Mesothelial cell of epicardium (in vitro differentiated cells): ENCODE results near the gene DISC1. TPM values are rescaled to one million over a fixed set of nuclear protein-coding genes. Genes with fewer than 3 reads are reported as not detected.

ENCODE experiments used
- DNase-seq, 2 experiments: peaks; one replicate each; pipeline ENCODE4 v3.0.0; 2021; ENCODE audit warnings: low spot score in 2 of 2; ENCODE audit not compliant: unreplicated experiment in 2 of 2
- H3K27ac Mint-ChIP-seq: 2 replicates; pipeline ENCODE4 v1.8.0; 2021; ENCODE audit warnings: mixed read lengths
- H3K27me3 Mint-ChIP-seq: 2 replicates; pipeline ENCODE4 v1.8.0; 2021; ENCODE audit warnings: low read depth, mixed read lengths
- H3K36me3 Mint-ChIP-seq: 2 replicates; pipeline ENCODE4 v1.8.0; 2021; ENCODE audit warnings: mixed read lengths
- H3K4me1 Mint-ChIP-seq: 2 replicates; pipeline ENCODE4 v1.8.0; 2021; ENCODE audit warnings: mixed read lengths
- H3K4me3 Mint-ChIP-seq: 2 replicates; pipeline ENCODE4 v1.8.0; 2021; ENCODE audit warnings: mild to moderate bottlenecking, moderate library complexity, mixed read lengths
- H3K9me3 Mint-ChIP-seq: 2 replicates; pipeline ENCODE4 v1.8.0; 2021; ENCODE audit warnings: mixed read lengths
- total RNA-seq: library from RNA; stranded (reverse); gene quantifications from 3 replicates; pipeline ENCODE4 v1.2.1, GENCODE V29; 2021
- TF ChIP-seq, protein P1 (sequence below): fragments of 200-600 bp; sonication (generic); IDR thresholded peaks from one replicate; pipeline ENCODE4 v1.5.0; 2021; ENCODE audit warnings: antibody characterized with exemption; ENCODE audit not compliant: unreplicated experiment

DISC1 gene
- total RNA-seq, 1 donor from 2014 or later, result 9.1 TPM

DNA sequence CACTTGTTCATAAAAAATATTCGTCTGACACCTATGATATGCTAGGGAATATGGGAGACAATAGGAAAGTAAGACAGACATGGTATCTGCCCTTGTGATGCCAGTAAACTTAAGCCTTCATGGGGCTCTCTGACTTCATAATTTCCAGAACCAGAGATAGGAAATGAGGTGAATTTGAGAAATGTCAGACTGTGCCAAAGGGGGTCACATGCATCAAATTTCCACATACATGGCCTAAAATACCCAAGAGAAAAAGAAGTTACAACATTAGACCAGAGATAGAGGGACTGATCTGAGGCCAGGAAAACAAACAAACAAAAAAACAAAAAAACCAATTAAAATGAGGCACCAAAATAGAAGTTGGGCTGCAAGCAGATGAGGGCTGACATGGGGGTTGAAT, 75.7 kb downstream of the DISC1 start:
- no peaks in the 10 kb centered on the region for H3K27me3 Mint-ChIP-seq
- peaks cover 6% of the 10 kb centered on the region for H3K9me3 Mint-ChIP-seq
- TF ChIP-seq, protein P1, sequence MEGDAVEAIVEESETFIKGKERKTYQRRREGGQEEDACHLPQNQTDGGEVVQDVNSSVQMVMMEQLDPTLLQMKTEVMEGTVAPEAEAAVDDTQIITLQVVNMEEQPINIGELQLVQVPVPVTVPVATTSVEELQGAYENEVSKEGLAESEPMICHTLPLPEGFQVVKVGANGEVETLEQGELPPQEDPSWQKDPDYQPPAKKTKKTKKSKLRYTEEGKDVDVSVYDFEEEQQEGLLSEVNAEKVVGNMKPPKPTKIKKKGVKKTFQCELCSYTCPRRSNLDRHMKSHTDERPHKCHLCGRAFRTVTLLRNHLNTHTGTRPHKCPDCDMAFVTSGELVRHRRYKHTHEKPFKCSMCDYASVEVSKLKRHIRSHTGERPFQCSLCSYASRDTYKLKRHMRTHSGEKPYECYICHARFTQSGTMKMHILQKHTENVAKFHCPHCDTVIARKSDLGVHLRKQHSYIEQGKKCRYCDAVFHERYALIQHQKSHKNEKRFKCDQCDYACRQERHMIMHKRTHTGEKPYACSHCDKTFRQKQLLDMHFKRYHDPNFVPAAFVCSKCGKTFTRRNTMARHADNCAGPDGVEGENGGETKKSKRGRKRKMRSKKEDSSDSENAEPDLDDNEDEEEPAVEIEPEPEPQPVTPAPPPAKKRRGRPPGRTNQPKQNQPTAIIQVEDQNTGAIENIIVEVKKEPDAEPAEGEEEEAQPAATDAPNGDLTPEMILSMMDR, result no peak
- H3K27ac Mint-ChIP-seq, result no peak overlapping the region
- peaks cover 5% of the 10 kb centered on the region for H3K36me3 Mint-ChIP-seq
- H3K4me3 Mint-ChIP-seq, result no peak overlapping the region
- DNase-seq, result no peak
- peaks cover 17% of the 10 kb centered on the region for H3K4me1 Mint-ChIP-seq

DNA sequence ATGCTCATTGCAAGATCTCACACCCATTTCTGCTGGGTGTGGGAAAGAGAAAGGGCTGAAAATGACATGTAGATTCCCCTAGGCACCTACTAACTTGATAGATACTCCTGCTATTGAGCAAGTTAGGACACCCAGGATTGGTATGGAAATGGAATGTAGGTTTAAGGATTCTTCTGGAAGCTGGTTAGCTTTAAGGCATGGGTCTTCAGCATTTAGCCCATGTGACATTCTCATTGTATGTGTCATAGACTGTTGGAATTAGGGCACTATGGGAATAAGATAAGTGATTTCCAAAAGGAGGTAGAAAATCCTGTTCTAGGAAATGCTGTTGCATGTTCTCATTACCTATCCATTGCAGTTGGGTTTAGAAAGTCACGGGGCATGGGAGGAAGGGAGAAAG, 76.2 kb downstream of the DISC1 start:
- no peak for DNase-seq
- H3K4me1 Mint-ChIP-seq, result peaks cover 21% of the 10 kb centered on the region
- no peak overlapping the region for H3K4me3 Mint-ChIP-seq
- H3K27ac Mint-ChIP-seq, result no peak overlapping the region
- H3K36me3 Mint-ChIP-seq, result peaks cover 5% of the 10 kb centered on the region
- TF ChIP-seq, protein P1, result no peak
- H3K9me3 Mint-ChIP-seq, result peaks cover 6% of the 10 kb centered on the region
- H3K27me3 Mint-ChIP-seq, result no peaks in the 10 kb centered on the region

DNA sequence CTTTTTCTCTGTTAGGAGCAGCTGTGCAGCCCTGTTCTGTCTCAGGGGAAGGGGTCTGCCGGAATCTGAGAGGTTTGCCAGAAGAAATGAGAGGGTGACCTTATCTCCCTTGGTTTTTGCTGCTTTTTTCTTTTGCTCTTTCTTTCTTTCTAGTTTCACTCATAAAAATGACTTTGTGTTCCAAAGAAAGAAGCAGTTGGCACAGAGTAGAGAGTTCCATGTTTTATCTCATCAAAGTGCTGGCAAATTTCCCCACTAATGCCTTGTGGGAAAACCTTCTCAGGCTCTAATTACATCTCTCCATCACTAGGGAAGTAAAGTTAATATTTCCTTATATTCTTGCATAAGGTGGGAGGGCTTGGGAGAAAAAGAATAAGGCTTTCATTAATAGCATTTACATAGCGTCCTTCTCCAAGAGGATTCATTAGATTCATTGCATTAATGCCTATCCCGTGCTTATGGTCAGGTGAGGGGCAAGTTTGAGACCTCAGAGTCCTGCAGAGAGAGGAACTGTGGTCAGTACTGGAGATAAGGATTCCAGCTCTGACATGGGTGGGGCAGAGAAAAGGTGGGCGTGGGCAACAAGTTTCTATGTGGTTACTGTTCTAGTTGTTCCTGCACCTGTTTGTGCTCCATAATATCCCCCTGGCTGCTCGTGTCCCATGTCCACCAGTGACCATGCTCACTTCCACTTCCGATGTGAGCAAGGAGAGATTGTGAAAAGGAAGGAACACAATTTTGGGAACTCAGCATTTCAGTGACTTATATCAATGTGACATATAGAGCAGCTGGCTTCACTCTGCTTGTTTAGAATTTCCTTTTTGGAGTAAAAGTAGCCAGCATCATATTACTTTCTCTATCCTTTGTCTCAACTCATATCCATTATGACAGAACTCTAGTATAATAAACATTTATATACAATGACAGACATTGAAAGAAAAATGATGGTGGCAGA, 79.5 kb downstream of the DISC1 start:
- Mint-ChIP-seq H3K27me3 (no peaks in the 10 kb centered on the region), H3K27ac (no peak overlapping the region), H3K4me1 (peaks cover 13% of the 10 kb centered on the region), H3K4me3 (no peak overlapping the region), H3K36me3 (peaks cover 5% of the 10 kb centered on the region), H3K9me3 (no peaks in the 10 kb centered on the region)
- DNase-seq, result no peak
- TF ChIP-seq, protein P1, result no peak

DNA sequence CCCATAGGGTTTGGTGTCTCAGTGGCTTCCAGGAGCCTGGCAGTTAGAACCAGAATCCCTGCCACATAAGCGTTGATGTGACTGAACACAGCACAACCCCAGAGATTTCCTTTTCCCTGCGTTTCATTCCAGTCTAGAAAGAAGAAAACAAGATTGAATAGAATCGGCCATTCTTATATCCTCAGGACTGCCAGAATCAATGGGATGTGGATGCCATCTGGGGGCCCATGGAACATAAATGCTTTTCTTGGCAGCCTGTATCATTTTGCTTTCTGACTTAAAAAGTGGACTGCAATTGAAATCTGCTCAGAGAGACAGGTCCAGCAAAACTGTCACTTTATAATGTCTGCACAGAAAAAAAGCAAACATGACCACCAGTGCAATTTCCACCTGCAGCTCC, 80.3 kb downstream of the DISC1 start:
- no peak overlapping the region for H3K4me3 Mint-ChIP-seq
- DNase-seq, result no peak
- TF ChIP-seq, protein P1, result no peak
- H3K9me3 Mint-ChIP-seq, result no peaks in the 10 kb centered on the region
- H3K27ac Mint-ChIP-seq, result no peak overlapping the region
- peaks cover 5% of the 10 kb centered on the region for H3K36me3 Mint-ChIP-seq
- H3K4me1 Mint-ChIP-seq, result peaks cover 13% of the 10 kb centered on the region
- H3K27me3 Mint-ChIP-seq, result no peaks in the 10 kb centered on the region

DNA sequence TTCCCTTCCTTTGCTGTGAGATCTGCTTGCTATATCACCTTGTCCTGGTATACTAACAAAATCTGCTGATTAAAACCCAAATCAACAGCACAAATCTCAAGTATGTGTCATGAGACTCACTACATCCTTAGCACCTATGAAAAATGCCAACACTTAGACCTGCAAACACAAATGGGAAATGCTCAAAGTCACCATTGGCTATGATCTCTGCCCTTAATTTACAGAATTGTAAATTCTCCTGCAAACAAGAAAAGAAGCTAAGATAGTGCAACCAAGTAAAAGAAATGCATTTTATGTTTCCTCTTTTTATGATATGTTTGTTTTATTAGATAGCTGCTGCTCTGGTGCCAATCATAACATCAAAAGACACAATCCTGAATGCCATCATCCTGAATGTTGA, 80.8 kb downstream of the DISC1 start:
- TF ChIP-seq, protein P1, result no peak

More for the DNA sequence above, 80.8 kb downstream of the DISC1 start:
- H3K9me3 Mint-ChIP-seq, result no peaks in the 10 kb centered on the region
- no peaks in the 10 kb centered on the region for H3K27me3 Mint-ChIP-seq
- H3K4me1 Mint-ChIP-seq, result peaks cover 13% of the 10 kb centered on the region
- no peak overlapping the region for H3K27ac Mint-ChIP-seq
- peaks cover 1% of the 10 kb centered on the region for H3K36me3 Mint-ChIP-seq
- no peak overlapping the region for H3K4me3 Mint-ChIP-seq
- no peak for DNase-seq
